Activated CD8-positive, alpha-beta T cell treated with anti-CD3 and anti-CD28 coated beads, Interleukin-2, amount 10 ng/mL, durations not matched to agents 7 days and 5 days (primary cell): Measurements from ENCODE around the gene CFAP119. TPM values are rescaled to one million over a fixed set of nuclear protein-coding genes. Genes with fewer than 3 reads are reported as not detected.
"Not testable (repeated sequence)": the region's sequence is repeated elsewhere in the genome, so short reads cannot be mapped to it uniquely, and the experiment has no call there.

ENCODE experiments used
- ATAC-seq: fragments of 150-1000 bp; cut with Tn5 transposase; one replicate; pipeline ENCODE4 v1.10.0; 2021; ENCODE audit warnings: moderate library complexity
- CTCF ChIA-PET: fragments of 350-600 bp; sonication (Branson Sonifier 250); formaldehyde crosslinking; loops from one replicate; lab custom pipeline; 2021; ENCODE audit warnings: antibody characterized with exemption; lab: Charles Lee
- POLR2A ChIA-PET: fragments of 350-600 bp; sonication (Branson Sonifier 250); formaldehyde crosslinking; loops from one replicate; lab custom pipeline; 2021; ENCODE audit warnings: antibody characterized with exemption; lab: Charles Lee
- DNase-seq: peaks from one replicate; pipeline ENCODE4 v3.0.0-alpha.2; 2020
- H3K27ac Mint-ChIP-seq: one replicate; pipeline ENCODE4 v1.8.0; 2021; ENCODE audit warnings: mild to moderate bottlenecking, mixed read lengths
- H3K27me3 Mint-ChIP-seq: one replicate; pipeline ENCODE4 v1.8.0; 2021; ENCODE audit warnings: low read depth, mixed read lengths
- H3K36me3 Mint-ChIP-seq: one replicate; pipeline ENCODE4 v1.8.0; 2021; ENCODE audit warnings: low read depth, mixed read lengths
- H3K4me1 Mint-ChIP-seq: one replicate; pipeline ENCODE4 v1.8.0; 2021; ENCODE audit warnings: low read depth, mixed read lengths
- H3K4me3 Mint-ChIP-seq: one replicate; pipeline ENCODE4 v1.8.0; 2021; ENCODE audit warnings: mild to moderate bottlenecking, mixed read lengths
- H3K9me3 Mint-ChIP-seq: one replicate; pipeline ENCODE4 v1.8.0; 2022; ENCODE audit warnings: mixed read lengths; ENCODE audit not compliant: insufficient read depth
- total RNA-seq, 2 experiments: library from RNA; stranded (reverse); gene quantifications; one replicate each; pipeline ENCODE4 v1.2.3, GENCODE V29; 2021

Gene CFAP119
- total RNA-seq, result 1 to 10 TPM; 4.4 to 4.8 TPM

GRCh38 chr16:30761928-30762902 is at the start of gene CFAP119, which contains the start of gene RNF40:
TSS of gene CFAP119 (minus strand) at chr16:30762062. CDS start at chr16:30761748, 314 bp downstream.
TSS of gene RNF40 (plus strand) at chr16:30762322. CDS start at chr16:30762546, 224 bp downstream.
- H3K36me3 Mint-ChIP-seq, result peaks cover 44% of the 10 kb centered on the region
- peak; percentile 93 for ATAC-seq

GRCh38 chr16:30809675-30810074 is 47.8 kb upstream of the CFAP119 start:
- H3K27ac Mint-ChIP-seq, POLR2A ChIA-PET, ATAC-seq, H3K36me3 Mint-ChIP-seq, DNase-seq, H3K4me3 Mint-ChIP-seq, H3K9me3 Mint-ChIP-seq: not testable (repeated sequence)
- CTCF ChIA-PET, result interaction anchor here (0.6 kb wide), 1 partner anchor 112 kb away, joined by 3 read pairs; no protein-coding TSS in a partner anchor
- Mint-ChIP-seq H3K27me3 (peaks cover 13% of the 10 kb centered on the region), H3K4me1 (peaks cover 24% of the 10 kb centered on the region)

More at GRCh38 chr16:30761928-30762902, at the start of gene CFAP119, which contains the start of gene RNF40:
- Mint-ChIP-seq H3K4me3 (peak within 1 kb of the TSS; percentile 89), H3K4me1 (peaks cover 33% of the 10 kb centered on the region), H3K27me3 (no peaks in the 10 kb centered on the region), H3K9me3 (no peaks in the 10 kb centered on the region), H3K27ac (peak within 1 kb of the TSS; percentile 92)
- ChIA-PET CTCF (interaction anchor here (1.1 to 1.2 kb wide), 4 partner anchors 8 to 82 kb away, joined by 3 to 4 read pairs (median 4); partner anchors contain the start of gene PHKG2), POLR2A (interaction anchor here (0.6 to 0.7 kb wide), 2 partner anchors 30 to 105 kb away, joined by 3 read pairs; no protein-coding TSS in a partner anchor)
- peak; percentile 96 for DNase-seq

DNA sequence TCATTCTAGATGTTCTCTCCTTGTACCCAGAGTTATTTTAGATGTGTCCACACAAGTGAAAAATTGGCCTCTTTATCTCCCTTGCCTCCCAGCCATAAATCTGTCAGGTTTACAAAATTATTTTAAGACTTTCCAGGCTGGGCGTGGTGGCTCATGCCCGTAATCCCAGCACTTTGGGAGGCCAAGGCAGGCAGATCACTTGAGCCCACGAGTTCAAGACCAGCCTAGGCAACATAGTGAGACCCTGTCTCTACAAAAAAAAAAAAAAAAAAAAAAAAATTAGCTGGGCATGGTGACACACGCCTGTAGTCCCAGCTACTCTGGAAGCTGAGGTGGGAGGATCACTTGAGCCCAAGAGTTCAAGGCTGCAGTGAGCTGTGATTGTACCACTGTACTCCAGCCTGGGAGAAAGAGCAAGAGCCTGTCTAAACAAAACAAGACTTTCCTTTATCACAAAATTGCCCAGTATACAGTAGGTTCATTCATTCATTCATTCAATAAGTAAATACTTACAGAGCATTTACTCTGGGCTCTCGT is 47.1 kb upstream of the CFAP119 start:
- Mint-ChIP-seq H3K27me3 (peaks cover 13% of the 10 kb centered on the region), H3K4me1 (peaks cover 19% of the 10 kb centered on the region)
- CTCF ChIA-PET, result interaction anchor here (0.9 kb wide), 1 partner anchor 93 kb away, joined by 3 read pairs; no protein-coding TSS in a partner anchor
- H3K4me3 Mint-ChIP-seq, DNase-seq, ATAC-seq, H3K27ac Mint-ChIP-seq, POLR2A ChIA-PET, H3K36me3 Mint-ChIP-seq, H3K9me3 Mint-ChIP-seq: not testable (repeated sequence)

GRCh38 chr16:30808146-30808545 is 46.3 kb upstream of the CFAP119 start:
- ChIA-PET CTCF (interaction anchor here (0.8 to 0.9 kb wide), 2 partner anchors 33 to 94 kb away, joined by 3 read pairs; no protein-coding TSS in a partner anchor), POLR2A (no interaction called here)
- Mint-ChIP-seq H3K36me3 (no peaks in the 10 kb centered on the region), H3K9me3 (no peaks in the 10 kb centered on the region), H3K4me3 (no peak overlapping the region), H3K4me1 (peaks cover 18% of the 10 kb centered on the region), H3K27ac (no peak overlapping the region), H3K27me3 (peaks cover 13% of the 10 kb centered on the region)
- DNase-seq, result no peak
- ATAC-seq, result no peak

- H3K4me3 Mint-ChIP-seq, result peak overlapping the region; percentile 57
- H3K4me1 Mint-ChIP-seq, result peaks cover 29% of the 10 kb centered on the region
- DNase-seq (peak; percentile 34), ATAC-seq (peak; percentile 71)
- POLR2A ChIA-PET, result interaction anchor here (0.7 to 2.0 kb wide), 8 partner anchors 9 to 546 kb away, joined by 3 to 10 read pairs (median 3); partner anchors contain the start of gene PHKG2
- CTCF ChIA-PET, result interaction anchor here (1.2 to 3.3 kb wide), 7 partner anchors 8 to 69 kb away, joined by 4 to 47 read pairs (median 5); no protein-coding TSS in a partner anchor
- no peaks in the 10 kb centered on the region for H3K9me3 Mint-ChIP-seq
- H3K36me3 Mint-ChIP-seq, result no peaks in the 10 kb centered on the region
- H3K27ac Mint-ChIP-seq, result peak overlapping the region; percentile 28
- H3K27me3 Mint-ChIP-seq, result peaks cover 9% of the 10 kb centered on the region
Measured at GRCh38 chr16:30805370-30806169, 43.7 kb upstream of the CFAP119 start.

DNA sequence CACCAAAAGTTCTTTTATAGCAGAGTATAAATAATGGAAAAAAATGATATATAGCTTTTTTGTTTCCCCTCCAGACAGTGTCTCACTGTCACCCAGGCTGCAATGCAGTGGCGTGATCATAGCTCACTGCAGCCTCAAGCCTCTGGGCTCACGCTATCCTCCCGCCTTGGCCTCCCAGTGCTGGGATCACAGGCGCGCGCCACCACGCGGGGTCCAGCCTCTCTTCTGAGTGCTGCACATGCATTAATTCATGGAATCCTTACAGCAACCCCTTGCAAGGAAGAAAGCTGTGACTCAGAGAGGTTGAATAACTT is 43.2 kb upstream of the CFAP119 start:
- DNase-seq, result no peak

DNA sequence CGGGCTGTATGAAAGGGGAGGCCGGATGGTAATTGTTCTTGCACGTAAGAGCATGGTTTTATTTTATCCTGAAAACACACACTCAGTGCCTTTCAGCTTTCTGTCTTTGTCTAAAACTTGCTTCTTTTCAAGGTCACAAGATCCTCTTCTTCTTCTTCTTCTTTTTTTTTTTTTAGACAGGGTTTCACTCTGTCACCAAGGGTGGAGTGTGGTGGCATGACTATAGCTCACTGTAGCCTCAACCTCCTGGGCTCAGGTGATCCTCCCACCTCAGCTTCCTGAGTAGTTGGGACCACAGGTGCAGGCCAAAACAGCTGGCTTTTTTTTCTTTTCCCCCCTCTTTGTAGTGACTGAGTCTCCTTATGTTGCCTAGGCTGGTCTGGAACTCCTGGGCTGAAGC is 41.1 kb upstream of the CFAP119 start:
- Mint-ChIP-seq H3K27me3 (peaks cover 8% of the 10 kb centered on the region), H3K27ac (peak overlapping the region; percentile 10), H3K4me1 (peaks cover 29% of the 10 kb centered on the region), H3K9me3 (no peaks in the 10 kb centered on the region), H3K4me3 (no peak overlapping the region), H3K36me3 (no peaks in the 10 kb centered on the region)
- peak; percentile 52 for ATAC-seq
- ChIA-PET POLR2A (interaction anchor here (0.7 to 1.2 kb wide), 3 partner anchors 11 to 71 kb away, joined by 3 read pairs; no protein-coding TSS in a partner anchor), CTCF (interaction anchor here (0.9 to 1.6 kb wide), 5 partner anchors 10 to 99 kb away, joined by 3 to 13 read pairs (median 4); no protein-coding TSS in a partner anchor)
- peak; percentile 42 for DNase-seq

More for the DNA sequence above, 43.2 kb upstream of the CFAP119 start:
- H3K4me3 Mint-ChIP-seq, result peak overlapping the region; percentile 57
- H3K4me1 Mint-ChIP-seq, result peaks cover 29% of the 10 kb centered on the region
- ATAC-seq, result peak; percentile 12
- no peaks in the 10 kb centered on the region for H3K36me3 Mint-ChIP-seq
- no peaks in the 10 kb centered on the region for H3K9me3 Mint-ChIP-seq
- ChIA-PET CTCF (interaction anchor here (1.2 to 3.3 kb wide), 7 partner anchors 8 to 70 kb away, joined by 4 to 47 read pairs (median 5); no protein-coding TSS in a partner anchor), POLR2A (interaction anchor here (0.7 to 2.0 kb wide), 8 partner anchors 9 to 546 kb away, joined by 3 to 10 read pairs (median 3); partner anchors contain the start of gene PHKG2)
- peak overlapping the region; percentile 28 for H3K27ac Mint-ChIP-seq
- H3K27me3 Mint-ChIP-seq, result peaks cover 11% of the 10 kb centered on the region

DNA sequence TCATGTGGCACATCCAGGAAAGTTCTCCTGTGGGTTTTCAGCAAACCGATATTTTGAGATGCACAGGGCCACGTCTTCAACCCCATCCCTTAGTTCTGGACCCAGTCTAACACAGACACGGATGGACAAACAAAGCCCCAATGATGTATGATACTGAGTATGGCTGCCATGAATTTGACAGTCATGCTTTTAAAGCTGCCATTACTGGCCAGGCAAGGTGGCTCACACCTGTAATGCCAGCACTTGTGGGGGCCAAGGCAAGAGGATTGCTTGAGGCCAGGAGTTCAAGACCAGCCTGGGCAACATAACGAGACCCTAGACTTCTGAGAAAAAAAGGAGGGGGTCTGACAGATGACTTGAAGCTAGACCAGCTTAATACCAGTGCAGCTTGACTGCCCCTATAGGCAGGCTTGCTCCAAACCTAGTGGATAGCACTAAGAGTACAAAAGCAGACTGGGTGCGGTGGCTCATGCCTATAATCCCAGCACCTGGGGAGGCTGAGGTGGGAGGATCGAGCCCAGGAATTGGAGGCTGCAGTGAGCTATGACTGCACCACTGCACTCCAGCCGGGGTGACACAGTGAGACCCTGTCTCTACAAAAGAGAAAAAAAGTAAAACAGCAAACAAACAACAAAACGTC is 35.9 kb upstream of the CFAP119 start:
- Mint-ChIP-seq H3K9me3 (no peaks in the 10 kb centered on the region), H3K27me3 (peaks cover 2% of the 10 kb centered on the region), H3K4me3 (no peak overlapping the region), H3K4me1 (peaks cover 7% of the 10 kb centered on the region), H3K36me3 (no peaks in the 10 kb centered on the region), H3K27ac (no peak overlapping the region)
- ATAC-seq, result peak; percentile 60
- CTCF ChIA-PET, result interaction anchor here (0.9 to 3.4 kb wide), 6 partner anchors 8 to 144 kb away, joined by 3 to 15 read pairs (median 5); no protein-coding TSS in a partner anchor
- POLR2A ChIA-PET, result no interaction called here
- DNase-seq, result no peak

DNA sequence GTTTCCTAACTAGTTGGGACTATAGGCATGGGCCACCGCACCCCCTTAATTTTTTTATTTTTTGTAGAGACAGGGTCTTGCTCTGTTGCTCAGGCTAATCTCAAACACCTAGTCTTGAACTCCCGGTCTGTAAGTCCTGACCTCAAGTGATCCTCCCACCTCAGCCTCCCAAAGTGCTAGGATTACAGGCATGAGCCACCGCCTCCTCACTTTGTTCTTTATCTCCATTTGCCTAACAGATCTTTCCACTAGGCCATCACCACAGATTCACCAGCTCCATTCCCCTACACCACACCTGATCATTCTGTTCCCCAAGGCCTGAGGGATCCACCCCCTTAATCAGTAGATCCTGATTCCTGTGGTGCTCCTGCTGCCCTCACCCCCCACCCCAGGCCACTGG is 32.8 kb upstream of the CFAP119 start:
- CTCF ChIA-PET, result no interaction called here
- H3K27ac Mint-ChIP-seq, result no peak overlapping the region
- no peak for ATAC-seq

GRCh38 chr16:30793508-30794069 is 31.7 kb upstream of the CFAP119 start:
- Mint-ChIP-seq H3K9me3 (no peaks in the 10 kb centered on the region), H3K4me1 (no peaks in the 10 kb centered on the region), H3K4me3 (no peak overlapping the region), H3K36me3 (no peaks in the 10 kb centered on the region), H3K27ac (no peak overlapping the region), H3K27me3 (no peaks in the 10 kb centered on the region)
- ChIA-PET CTCF (interaction anchor here (1.1 to 1.6 kb wide), 4 partner anchors 9 to 157 kb away, joined by 4 to 6 read pairs (median 4); no protein-coding TSS in a partner anchor), POLR2A (interaction anchor here (0.5 to 1.2 kb wide), 2 partner anchors 9 to 107 kb away, joined by 3 to 5 read pairs; no protein-coding TSS in a partner anchor)
- ATAC-seq (no peak), DNase-seq (no peak)

More for the DNA sequence above, 32.8 kb upstream of the CFAP119 start:
- POLR2A ChIA-PET, result interaction anchor here (0.8 kb wide), 1 partner anchor 9 kb away, joined by 3 read pairs; no protein-coding TSS in a partner anchor
- Mint-ChIP-seq H3K4me3 (no peak overlapping the region), H3K27me3 (no peaks in the 10 kb centered on the region), H3K36me3 (no peaks in the 10 kb centered on the region), H3K4me1 (no peaks in the 10 kb centered on the region), H3K9me3 (no peaks in the 10 kb centered on the region)
- no peak for DNase-seq
